Esophagus muscularis mucosa (tissue), 4 donors: ENCODE results near the gene GPC6. TPM values are rescaled to one million over a fixed set of nuclear protein-coding genes. Genes with fewer than 3 reads are reported as not detected.

Experiments
- DNase-seq: peaks from one replicate; pipeline ENCODE4 v3.0.0-alpha.2; 2017; ENCODE audit errors: extremely low spot score
- H3K27ac ChIP-seq, 4 donors: fragments of 200-600 bp; sonication (generic); replicated peaks in 1 of 4; 1 replicate in 3 of 4; 2 replicates in 1 of 4; pipeline ENCODE4 v1.5.1; 2016 to 2019; ENCODE audit warnings: mild to moderate bottlenecking in 1 of 4
- H3K27me3 ChIP-seq, 4 donors: fragments of 200-600 bp; sonication (generic); one replicate each; pipeline versions ENCODE4 v1.5.1 to v1.6.0; 2016 to 2019
- H3K36me3 ChIP-seq, 4 donors: fragments of 200-600 bp; sonication (generic); one replicate each; pipeline ENCODE4 v1.5.1; 2016 to 2019
- H3K4me1 ChIP-seq, 4 donors: fragments of 200-600 bp; sonication (generic); one replicate each; pipeline ENCODE4 v1.5.1; 2016 to 2019
- H3K4me3 ChIP-seq, 4 donors: fragments of 200-600 bp; sonication (generic); 1 replicate in 2 of 4; 2 replicates in 2 of 4; pipeline ENCODE4 v1.5.1; 2016 to 2019; ENCODE audit warnings: mild to moderate bottlenecking in 4 of 4, moderate library complexity in 1 of 4
- H3K9me3 ChIP-seq, 4 donors: fragments of 200-600 bp; sonication (generic); 1 replicate in 3 of 4; 2 replicates in 1 of 4; pipeline ENCODE4 v1.5.1; 2016 to 2019
- CTCF ChIP-seq, 3 experiments: fragments of 200-600 bp in 2 of 3; fragments of 450-650 bp in 1 of 3; sonication (generic) in 2 of 3; IDR thresholded peaks; one replicate each; pipeline ENCODE4 v1.5.1; 2017 to 2019; ENCODE audit warnings: antibody characterized with exemption in 3 of 3, mild to moderate bottlenecking in 2 of 3, moderate library complexity in 1 of 3
- EP300 ChIP-seq: sonication (generic); formaldehyde crosslinking; IDR thresholded peaks from one replicate; pipeline ENCODE4 v1.6.1; 2017; ENCODE audit warnings: antibody characterized with exemption
- POLR2A ChIP-seq: fragments of 450-650 bp; IDR thresholded peaks from one replicate; pipeline ENCODE4 v1.6.1; 2017; ENCODE audit warnings: antibody characterized with exemption, moderate library complexity, mild to moderate bottlenecking, low read depth
- POLR2AphosphoS5 ChIP-seq, 2 donors: sonication (generic); formaldehyde crosslinking; IDR thresholded peaks; one replicate each; pipeline ENCODE4 v1.6.1; 2017; ENCODE audit warnings: antibody characterized with exemption in 2 of 2
- WGBS: methylation state at CpG from one replicate; pipeline ENCODE4 v1.1.5; 2018; 5-methylcytosine and 5-hydroxymethylcytosine counted together
- intact Hi-C: fragments of 100-400 bp; cut with DNase I; formaldehyde crosslinking; loops from one replicate; pipeline ENCODE4 v1.15.1; 2023
- total RNA-seq, 4 donors: library from RNA; depleted of rRNA; stranded (reverse); fragments of >200 nt; gene quantifications; one replicate each; pipeline versions ENCODE4 v1.1.0 to v1.2.1, GENCODE V29; 2016

Gene GPC6
- total RNA-seq, 4 donors from 2014 or later: 6.5 to 17.2 (median 13.5) TPM

DNA sequence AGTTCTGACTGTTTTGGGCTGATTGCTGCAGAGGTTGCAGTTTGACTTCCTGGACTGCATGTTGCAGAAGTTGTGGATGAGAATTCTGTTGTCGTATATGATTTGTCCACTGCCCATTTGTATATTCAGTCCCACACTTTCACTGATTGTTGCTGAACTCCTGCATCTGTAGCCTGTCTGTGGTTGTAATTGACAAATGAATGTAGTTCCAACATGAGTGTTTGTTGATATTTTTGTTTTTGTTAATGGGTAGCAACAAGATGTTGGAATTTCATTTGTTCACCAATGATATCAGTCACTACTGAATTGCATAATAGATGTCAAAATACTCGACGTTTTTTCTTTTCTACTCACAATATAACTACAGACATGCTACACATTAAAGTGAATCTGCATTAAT is 719.0 kb downstream of the GPC6 start:
- Histone ChIP-seq H3K27ac (no peak overlapping the region), H3K9me3 (no peaks in the 10 kb centered on the region), H3K4me1 (no peaks in the 10 kb centered on the region), H3K36me3 (no peaks in the 10 kb centered on the region), H3K4me3 (no peak overlapping the region), H3K27me3 (no peaks in the 10 kb centered on the region)
- 82% methylated on average over 3 of the region's 3 CpGs for WGBS
- no peak for DNase-seq
- intact Hi-C loops: no loop called here
- no peak for TF ChIP-seq EP300
- TF ChIP-seq POLR2AphosphoS5 (IDR thresholded peaks at IDR 0.05): no peak
- TF ChIP-seq POLR2A: no peak
- no peak for TF ChIP-seq CTCF (IDR thresholded peaks at IDR 0.05)

- Histone ChIP-seq H3K36me3 (no peaks in the 10 kb centered on the region), H3K9me3 (no peaks in the 10 kb centered on the region), H3K4me1 (no peaks in the 10 kb centered on the region), H3K27me3 (no peaks in the 10 kb centered on the region), H3K27ac (no peak overlapping the region), H3K4me3 (no peak overlapping the region)
- DNase-seq: no peak
- no peak for TF ChIP-seq EP300
- no peak for TF ChIP-seq POLR2AphosphoS5 (IDR thresholded peaks at IDR 0.05)
- TF ChIP-seq CTCF (IDR thresholded peaks at IDR 0.05): no peak
- TF ChIP-seq POLR2A: no peak
- intact Hi-C loops: no loop called here
- 80% methylated on average over 3 of the region's 3 CpGs for WGBS
These were observed 720.4 kb downstream of the GPC6 start for GRCh38 chr13:93946994-93947393.

DNA sequence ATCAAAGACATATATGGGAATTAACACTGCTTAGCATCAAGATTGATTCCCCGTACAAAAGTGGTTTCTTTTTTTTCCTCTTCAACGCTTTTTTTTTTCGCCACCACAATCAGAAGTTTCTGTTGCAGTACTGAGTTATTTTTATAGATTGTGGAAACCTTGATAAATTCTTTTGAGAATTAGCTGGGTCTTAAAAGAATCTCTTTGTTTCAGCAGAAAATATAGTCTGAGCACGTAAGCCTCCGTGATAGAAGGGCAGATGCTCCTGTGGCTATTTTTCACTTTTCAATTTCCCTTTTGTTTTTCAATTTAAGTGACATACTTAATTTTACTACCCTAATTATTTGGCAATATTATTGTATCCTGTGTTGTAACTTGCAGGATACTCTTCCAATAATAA is 721.0 kb downstream of the GPC6 start:
- Histone ChIP-seq H3K9me3 (no peaks in the 10 kb centered on the region), H3K36me3 (no peaks in the 10 kb centered on the region), H3K4me1 (no peaks in the 10 kb centered on the region), H3K27me3 (no peaks in the 10 kb centered on the region), H3K27ac (no peak overlapping the region), H3K4me3 (no peak overlapping the region)
- WGBS: 77% methylated on average over 5 of the region's 5 CpGs
- no peak for DNase-seq
- intact Hi-C loops: no loop called here
- TF ChIP-seq EP300 (no peak), POLR2A (no peak), POLR2AphosphoS5 (IDR thresholded peaks at IDR 0.05) (no peak)

DNA sequence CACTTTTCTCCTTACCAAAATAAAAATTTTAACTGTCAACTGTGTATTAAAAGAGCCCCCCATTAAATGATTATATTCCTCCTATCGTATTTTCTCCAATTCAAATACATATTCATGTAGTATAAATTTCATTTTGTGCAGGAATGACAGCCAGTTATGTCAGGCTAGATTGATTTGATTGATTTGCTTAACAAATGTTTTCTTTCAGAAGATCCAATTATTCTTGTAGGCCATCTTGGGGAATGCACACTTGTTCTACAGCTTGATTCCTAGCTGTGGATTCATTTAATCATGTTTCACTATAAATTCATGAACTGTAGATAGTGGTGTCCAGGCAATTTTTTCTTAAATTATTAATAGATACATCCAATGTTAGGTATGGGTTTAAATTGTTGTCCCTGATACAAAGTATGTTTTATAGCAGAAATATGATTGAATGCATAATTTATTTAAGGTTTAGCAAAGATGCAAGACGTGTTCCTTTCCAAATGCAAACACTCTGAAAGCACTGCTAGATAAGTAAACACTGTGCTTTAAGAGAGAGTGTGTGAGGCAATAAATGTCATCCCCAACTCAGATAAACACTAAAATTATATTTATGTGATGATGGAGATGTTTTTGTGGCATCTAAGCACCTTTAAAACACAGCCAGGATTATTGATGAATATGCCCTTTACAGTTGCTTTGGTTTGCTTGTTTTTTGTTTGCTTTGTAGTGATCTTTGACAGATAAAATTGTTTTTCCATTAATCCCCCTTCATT is 721.7 kb downstream of the GPC6 start:
- Histone ChIP-seq H3K27me3 (no peaks in the 10 kb centered on the region), H3K4me3 (no peak overlapping the region), H3K36me3 (no peaks in the 10 kb centered on the region), H3K27ac (no peak overlapping the region), H3K9me3 (no peaks in the 10 kb centered on the region), H3K4me1 (no peaks in the 10 kb centered on the region)
- 74% methylated on average over 2 of the region's 2 CpGs for WGBS
- intact Hi-C loops: no loop called here
- TF ChIP-seq CTCF (IDR thresholded peaks at IDR 0.05): no peak
- no peak for TF ChIP-seq POLR2A
- no peak for TF ChIP-seq POLR2AphosphoS5 (IDR thresholded peaks at IDR 0.05)
- DNase-seq: no peak

GRCh38 chr13:93951108-93951507 is 724.5 kb downstream of the GPC6 start:
- Histone ChIP-seq H3K36me3 (no peaks in the 10 kb centered on the region), H3K4me3 (no peak overlapping the region), H3K4me1 (no peaks in the 10 kb centered on the region), H3K9me3 (no peaks in the 10 kb centered on the region), H3K27ac (no peak overlapping the region), H3K27me3 (no peaks in the 10 kb centered on the region)
- DNase-seq: no peak
- intact Hi-C loops: no loop called here
- TF ChIP-seq EP300 (no peak), POLR2AphosphoS5 (IDR thresholded peaks at IDR 0.05) (no peak), POLR2A (no peak), CTCF (IDR thresholded peaks at IDR 0.05) (no peak)
